Activated B cell treated with CpG ODN at 0.5 μM for 24 hours (primary cell): Measurements from ENCODE around the gene TMEM214. TPM values are rescaled to one million over a fixed set of nuclear protein-coding genes. Genes with fewer than 3 reads are reported as not detected.
"Not testable (repeated sequence)": the region's sequence is repeated elsewhere in the genome, so short reads cannot be mapped to it uniquely, and the experiment has no call there.

Source experiments
- ATAC-seq: fragments of 200-7000 bp; cut with Tn5 transposase; one replicate; pipeline ENCODE4 v1.10.0; 2021; ENCODE audit warnings: low read depth, mild to moderate bottlenecking, moderate library complexity
- CTCF ChIA-PET: fragments of 350-600 bp; sonication (Branson Sonifier 250); formaldehyde crosslinking; loops from one replicate; lab custom pipeline; 2021; ENCODE audit warnings: antibody characterized with exemption; lab: Charles Lee
- POLR2A ChIA-PET: fragments of 350-600 bp; sonication (Branson Sonifier 250); formaldehyde crosslinking; loops from one replicate; lab custom pipeline; 2021; ENCODE audit warnings: antibody characterized with exemption; lab: Charles Lee
- DNase-seq: peaks from one replicate; pipeline ENCODE4 v3.0.0; 2022
- H3K27ac Mint-ChIP-seq: one replicate; pipeline ENCODE4 v1.8.0; 2020; ENCODE audit warnings: mixed read lengths
- H3K27me3 Mint-ChIP-seq: one replicate; pipeline ENCODE4 v1.8.0; 2021; ENCODE audit warnings: mixed read lengths
- H3K36me3 Mint-ChIP-seq: one replicate; pipeline ENCODE4 v1.8.0; 2021; ENCODE audit warnings: low read depth, mixed read lengths
- H3K4me1 Mint-ChIP-seq: one replicate; pipeline ENCODE4 v1.8.0; 2021; ENCODE audit warnings: mixed read lengths
- H3K4me3 Mint-ChIP-seq: one replicate; pipeline ENCODE4 v1.8.0; 2020; ENCODE audit warnings: mild to moderate bottlenecking, mixed read lengths
- H3K9me3 Mint-ChIP-seq: one replicate; pipeline ENCODE4 v1.8.0; 2020; ENCODE audit warnings: mixed read lengths
- CTCF ChIP-seq: fragments of 200-600 bp; IDR thresholded peaks from one replicate; pipeline ENCODE4 v1.8.0; 2022; ENCODE audit warnings: antibody characterized with exemption, mild to moderate bottlenecking
- intact Hi-C: fragments of 100-400 bp; cut with micrococcal nuclease; formaldehyde crosslinking; loops from one replicate; pipeline ENCODE4 v1.15.1; 2024
- total RNA-seq: library from RNA; stranded (reverse); gene quantifications from 2 replicates; pipeline ENCODE4 v1.2.3, GENCODE V29; 2022

Gene TMEM214
- total RNA-seq, 1 donor from 2014 or later: 92.1 TPM

DNA sequence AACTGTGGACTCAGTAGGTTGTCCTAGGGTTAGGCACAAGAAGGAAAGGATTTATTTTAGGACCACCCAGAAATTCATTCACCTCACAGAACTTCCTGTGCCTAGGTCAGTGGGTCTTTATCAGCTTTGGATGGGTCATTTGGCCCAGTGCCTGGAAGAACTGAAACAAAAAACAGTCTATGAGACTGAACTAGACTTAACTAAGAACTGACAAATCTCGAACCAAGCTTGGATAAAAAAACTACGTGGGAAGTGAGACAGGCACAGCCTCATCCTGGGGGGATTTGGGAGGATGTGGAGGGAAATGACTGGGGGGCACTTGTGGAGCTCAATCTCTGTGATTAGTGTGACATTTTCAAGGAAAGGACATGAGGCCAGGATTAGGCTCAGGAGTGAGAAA is 41.0 kb downstream of the TMEM214 start:
- Mint-ChIP-seq H3K36me3 (peaks cover 18% of the 10 kb centered on the region), H3K4me1 (peaks cover 67% of the 10 kb centered on the region), H3K4me3 (no peak overlapping the region), H3K9me3 (no peaks in the 10 kb centered on the region), H3K27me3 (no peaks in the 10 kb centered on the region), H3K27ac (no peak overlapping the region)
- intact Hi-C loops: no loop called here
- DNase-seq (no peak), ATAC-seq (no peak)
- ChIA-PET CTCF (no interaction called here), POLR2A (interaction anchor here (1.1 to 13.9 kb wide), 3 partner anchors 9 to 138 kb away, joined by 4 to 204 read pairs (median 4); partner anchors contain the start of genes AGBL5, ATRAID and SLC5A6)
- TF ChIP-seq CTCF: no peak

- ChIA-PET CTCF (no interaction called here), POLR2A (interaction anchor here (0.6 to 13.9 kb wide), 4 partner anchors 9 to 239 kb away, joined by 3 to 204 read pairs (median 9); partner anchors contain the start of gene AGBL5)
- peaks cover 6% of the 10 kb centered on the region for H3K36me3 Mint-ChIP-seq
- H3K27ac Mint-ChIP-seq: peak overlapping the region; percentile 73
- ATAC-seq: no peak
- no peaks in the 10 kb centered on the region for H3K27me3 Mint-ChIP-seq
- peak overlapping the region; percentile 25 for H3K4me3 Mint-ChIP-seq
- no peak for DNase-seq
- intact Hi-C loops: no loop called here
- no peaks in the 10 kb centered on the region for H3K9me3 Mint-ChIP-seq
- H3K4me1 Mint-ChIP-seq: peaks cover 55% of the 10 kb centered on the region
- no peak for TF ChIP-seq CTCF
Measured at GRCh38 chr2:27074738-27075565, 42.2 kb downstream of the TMEM214 start.

GRCh38 chr2:27075566-27075871 is 42.8 kb downstream of the TMEM214 start:
- H3K4me1 Mint-ChIP-seq: peaks cover 50% of the 10 kb centered on the region
- ATAC-seq, intact Hi-C loops, CTCF ChIA-PET, DNase-seq, H3K27me3 Mint-ChIP-seq, H3K36me3 Mint-ChIP-seq, H3K9me3 Mint-ChIP-seq: not testable (repeated sequence)
- H3K27ac Mint-ChIP-seq: peak overlapping the region; percentile 73
- POLR2A ChIA-PET: interaction anchor here (0.6 to 13.9 kb wide), 4 partner anchors 8 to 302 kb away, joined by 3 to 204 read pairs (median 4); partner anchors contain the start of gene AGBL5
- H3K4me3 Mint-ChIP-seq: peak overlapping the region; percentile 25

DNA sequence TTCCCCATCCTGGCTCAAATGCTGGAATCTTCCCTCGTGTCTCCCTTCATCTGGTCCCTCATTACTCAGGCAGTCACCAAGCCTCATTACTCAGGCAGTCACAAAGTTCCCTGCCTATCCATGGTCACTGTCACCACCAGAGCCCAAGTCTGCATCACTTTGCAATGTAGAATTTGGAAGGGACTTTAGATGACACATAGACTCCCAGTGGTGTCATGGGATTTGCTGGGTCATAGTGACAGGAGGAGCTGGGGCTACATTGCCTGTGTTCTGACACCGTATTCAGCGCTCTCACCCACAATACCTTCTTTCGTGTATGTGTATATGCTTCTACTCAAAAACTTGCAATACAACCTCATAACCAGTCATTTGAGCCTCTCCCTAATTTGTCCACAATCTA is 43.6 kb downstream of the TMEM214 start:
- no peaks in the 10 kb centered on the region for H3K27me3 Mint-ChIP-seq
- no peaks in the 10 kb centered on the region for H3K36me3 Mint-ChIP-seq
- DNase-seq: no peak
- POLR2A ChIA-PET: interaction anchor here (0.7 kb wide), 1 partner anchor 25 kb away, joined by 3 read pairs; no protein-coding TSS in a partner anchor
- H3K9me3 Mint-ChIP-seq: no peaks in the 10 kb centered on the region
- ATAC-seq: no peak
- peak overlapping the region; percentile 67 for H3K27ac Mint-ChIP-seq
- peaks cover 48% of the 10 kb centered on the region for H3K4me1 Mint-ChIP-seq
- intact Hi-C loops: no loop called here
- CTCF ChIA-PET: no interaction called here
- no peak for TF ChIP-seq CTCF
- no peak overlapping the region for H3K4me3 Mint-ChIP-seq

DNA sequence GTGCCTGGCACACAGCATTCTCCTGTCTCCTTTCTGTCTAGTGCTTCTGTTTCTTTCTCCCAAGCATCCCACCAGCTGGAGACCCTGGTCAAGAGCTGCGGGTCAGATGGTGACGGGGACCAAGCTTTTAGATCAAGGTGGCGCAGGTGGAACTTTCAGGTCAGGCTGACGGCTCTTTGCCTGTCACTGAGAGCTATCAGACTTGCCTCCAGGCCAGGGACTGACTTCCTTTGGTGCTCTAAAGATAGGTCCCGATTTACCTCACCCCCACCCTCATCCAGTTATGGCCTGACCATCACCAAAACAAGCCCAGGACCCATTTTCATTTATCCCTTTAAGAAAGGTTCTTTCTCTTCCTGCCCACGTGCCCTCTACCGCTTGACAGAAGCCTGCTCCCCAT is 44.5 kb downstream of the TMEM214 start:
- Mint-ChIP-seq H3K9me3 (no peaks in the 10 kb centered on the region), H3K4me1 (peaks cover 50% of the 10 kb centered on the region), H3K36me3 (no peaks in the 10 kb centered on the region), H3K4me3 (no peak overlapping the region), H3K27me3 (no peaks in the 10 kb centered on the region), H3K27ac (peak overlapping the region; percentile 41)
- DNase-seq: no peak
- POLR2A ChIA-PET: interaction anchor here (0.6 to 0.7 kb wide), 2 partner anchors 26 to 292 kb away, joined by 3 to 7 read pairs; no protein-coding TSS in a partner anchor
- intact Hi-C loops: no loop called here
- CTCF ChIA-PET: no interaction called here
- TF ChIP-seq CTCF: no peak
- ATAC-seq: no peak
